Stimulated activated memory B cell treated with anti-CD40 and anti-IgM and Interleukin-4, amounts not matched to agents 10 μg/mL and 1 μg/mL and 100 μg/mL, for 72 hours (primary cell): ENCODE data around the gene TP53BP2.
"Not testable (repeated sequence)": the region's sequence is repeated elsewhere in the genome, so short reads cannot be mapped to it uniquely, and the experiment has no call there.

ENCODE experiments used
- ATAC-seq: fragments of 150-1000 bp; cut with Tn5 transposase; 2 replicates; pipeline ENCODE4 v1.10.0; 2021
- H3K27ac Mint-ChIP-seq: one replicate; pipeline ENCODE4 v1.8.0; 2022; ENCODE audit warnings: mild to moderate bottlenecking, mixed read lengths
- H3K27me3 Mint-ChIP-seq: one replicate; pipeline ENCODE4 v1.8.0; 2022; ENCODE audit warnings: mixed read lengths
- H3K36me3 Mint-ChIP-seq: one replicate; pipeline ENCODE4 v1.8.0; 2022; ENCODE audit warnings: mixed read lengths
- H3K4me1 Mint-ChIP-seq: one replicate; pipeline ENCODE4 v1.8.0; 2022; ENCODE audit warnings: mixed read lengths
- H3K4me3 Mint-ChIP-seq: one replicate; pipeline ENCODE4 v1.8.0; 2022; ENCODE audit warnings: mild to moderate bottlenecking, moderate library complexity, mixed read lengths
- H3K9me3 Mint-ChIP-seq: one replicate; pipeline ENCODE4 v1.8.0; 2022; ENCODE audit warnings: mixed read lengths

The TP53BP2 gene

DNA sequence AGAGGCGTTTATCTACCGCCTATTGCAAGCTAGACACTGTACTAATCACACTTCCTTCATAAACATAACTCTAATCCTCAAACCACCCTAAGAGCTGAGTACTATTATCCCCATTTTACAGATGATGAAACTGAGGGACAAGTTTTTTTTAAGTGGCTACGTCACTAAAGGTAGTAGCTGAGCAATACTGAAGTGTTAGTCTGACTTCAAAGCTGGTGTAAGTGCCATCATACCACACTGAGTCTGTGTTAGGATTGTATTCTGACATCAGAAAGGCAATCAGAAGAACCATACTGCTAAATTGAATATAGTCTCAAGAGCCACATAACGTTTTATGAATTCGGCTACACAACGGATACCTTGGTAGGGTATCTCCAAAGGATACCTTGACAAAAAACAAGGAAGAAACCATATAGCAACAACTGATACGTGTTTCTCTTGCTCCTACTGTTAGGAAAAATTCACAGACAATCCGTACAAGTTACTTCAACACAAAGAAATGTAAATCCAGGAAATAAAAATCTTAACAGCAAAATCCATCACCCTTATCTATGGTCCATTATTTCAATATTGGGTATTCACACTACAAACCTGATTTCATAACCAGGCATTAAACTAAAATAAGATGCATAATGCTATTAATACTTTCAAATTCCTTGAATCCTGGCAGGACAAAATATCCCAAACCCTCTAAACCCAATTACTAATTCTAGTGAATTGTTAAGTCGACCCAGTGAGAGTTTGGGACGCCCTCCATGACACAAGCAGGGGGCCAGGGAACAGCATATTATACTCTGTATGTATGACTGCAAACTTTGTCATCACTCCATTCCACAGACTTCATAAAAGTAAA is 1.6 kb downstream of the TP53BP2 start:
- H3K4me1 Mint-ChIP-seq = peaks cover 50% of the 10 kb centered on the region
- H3K4me3 Mint-ChIP-seq = peak overlapping the region; percentile 93
- ATAC-seq = no peak
- no peaks in the 10 kb centered on the region for H3K36me3 Mint-ChIP-seq
- peak overlapping the region; percentile 98 for H3K27ac Mint-ChIP-seq
- H3K9me3 Mint-ChIP-seq = no peaks in the 10 kb centered on the region
- no peaks in the 10 kb centered on the region for H3K27me3 Mint-ChIP-seq

DNA sequence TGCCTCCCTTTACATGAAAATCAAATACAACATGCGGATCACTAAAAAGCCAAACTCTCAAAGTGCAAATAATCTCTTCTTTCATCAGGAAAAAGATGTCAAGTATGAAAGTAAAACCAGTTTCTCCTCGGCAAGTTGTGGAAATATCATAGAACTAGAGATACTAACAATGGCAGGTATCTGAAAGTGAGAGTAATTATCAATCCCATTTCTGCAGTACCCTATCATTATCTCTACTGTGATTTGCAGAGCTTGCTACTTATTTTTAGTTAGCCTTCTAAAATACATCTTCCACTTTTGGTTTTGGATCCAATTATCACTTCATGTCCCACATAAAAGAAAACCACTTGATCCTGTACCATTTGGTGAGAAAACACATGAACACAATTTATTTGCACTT is 3.0 kb downstream of the TP53BP2 start:
- peak overlapping the region; percentile 9 for H3K4me3 Mint-ChIP-seq
- H3K36me3 Mint-ChIP-seq = no peaks in the 10 kb centered on the region
- H3K4me1 Mint-ChIP-seq = peaks cover 61% of the 10 kb centered on the region
- no peak overlapping the region for H3K27ac Mint-ChIP-seq
- no peak for ATAC-seq
- no peaks in the 10 kb centered on the region for H3K27me3 Mint-ChIP-seq
- no peaks in the 10 kb centered on the region for H3K9me3 Mint-ChIP-seq

DNA sequence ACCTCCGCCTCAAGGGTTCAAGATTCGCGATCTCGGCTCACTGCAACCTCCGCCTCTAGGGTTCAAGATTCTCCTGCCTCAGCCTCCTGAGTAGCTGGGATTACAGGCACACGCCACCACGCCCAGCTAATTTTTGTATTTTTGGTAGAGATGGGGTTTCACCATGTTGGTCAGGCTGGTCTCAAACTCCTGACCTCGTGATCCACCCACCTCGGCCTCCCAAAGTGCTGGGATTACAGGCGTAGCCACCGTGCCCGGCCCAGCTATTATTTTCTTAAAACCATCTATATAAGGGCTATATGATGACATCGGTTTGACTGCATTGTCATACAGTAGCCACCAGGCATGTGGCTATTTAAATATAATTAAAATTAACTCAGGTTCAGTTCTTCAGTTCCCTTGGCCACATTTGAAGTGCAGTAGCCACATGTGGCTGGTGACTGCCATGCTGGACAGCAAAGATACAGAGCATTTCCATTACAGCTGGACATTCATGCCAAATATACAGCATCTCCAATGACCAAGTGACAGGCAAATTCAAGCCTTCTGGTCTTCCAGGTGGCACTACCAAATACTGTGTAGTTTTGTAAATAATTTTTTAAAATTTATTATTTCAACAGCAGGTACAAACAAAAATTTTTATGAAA is 3.6 kb downstream of the TP53BP2 start:
- not testable (repeated sequence) for ATAC-seq, H3K9me3 Mint-ChIP-seq, H3K36me3 Mint-ChIP-seq, H3K27me3 Mint-ChIP-seq, H3K27ac Mint-ChIP-seq, H3K4me3 Mint-ChIP-seq
- H3K4me1 Mint-ChIP-seq = peaks cover 60% of the 10 kb centered on the region

DNA sequence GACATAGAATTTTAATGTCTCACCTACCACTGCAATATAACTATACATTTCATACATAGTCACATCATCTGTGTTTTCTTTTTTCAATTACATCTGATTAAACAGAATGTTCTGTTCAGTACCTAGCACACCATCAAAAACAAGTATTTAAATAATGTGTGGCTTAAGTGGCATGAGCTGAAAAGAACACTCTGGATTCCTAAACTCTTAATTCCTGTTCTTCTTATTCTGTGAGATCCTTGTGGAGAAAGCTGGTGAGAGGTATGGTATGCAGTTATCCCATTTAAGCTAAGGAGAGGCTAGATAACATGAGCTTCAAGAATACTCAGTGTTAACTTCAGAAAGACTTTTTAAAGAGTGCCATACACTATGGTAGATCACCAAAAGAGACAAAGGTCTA is 5.5 kb downstream of the TP53BP2 start:
- H3K4me1 Mint-ChIP-seq = peaks cover 52% of the 10 kb centered on the region
- no peak overlapping the region for H3K27ac Mint-ChIP-seq
- H3K36me3 Mint-ChIP-seq = no peaks in the 10 kb centered on the region
- no peak for ATAC-seq
- no peaks in the 10 kb centered on the region for H3K27me3 Mint-ChIP-seq
- H3K9me3 Mint-ChIP-seq = no peaks in the 10 kb centered on the region
- no peak overlapping the region for H3K4me3 Mint-ChIP-seq

DNA sequence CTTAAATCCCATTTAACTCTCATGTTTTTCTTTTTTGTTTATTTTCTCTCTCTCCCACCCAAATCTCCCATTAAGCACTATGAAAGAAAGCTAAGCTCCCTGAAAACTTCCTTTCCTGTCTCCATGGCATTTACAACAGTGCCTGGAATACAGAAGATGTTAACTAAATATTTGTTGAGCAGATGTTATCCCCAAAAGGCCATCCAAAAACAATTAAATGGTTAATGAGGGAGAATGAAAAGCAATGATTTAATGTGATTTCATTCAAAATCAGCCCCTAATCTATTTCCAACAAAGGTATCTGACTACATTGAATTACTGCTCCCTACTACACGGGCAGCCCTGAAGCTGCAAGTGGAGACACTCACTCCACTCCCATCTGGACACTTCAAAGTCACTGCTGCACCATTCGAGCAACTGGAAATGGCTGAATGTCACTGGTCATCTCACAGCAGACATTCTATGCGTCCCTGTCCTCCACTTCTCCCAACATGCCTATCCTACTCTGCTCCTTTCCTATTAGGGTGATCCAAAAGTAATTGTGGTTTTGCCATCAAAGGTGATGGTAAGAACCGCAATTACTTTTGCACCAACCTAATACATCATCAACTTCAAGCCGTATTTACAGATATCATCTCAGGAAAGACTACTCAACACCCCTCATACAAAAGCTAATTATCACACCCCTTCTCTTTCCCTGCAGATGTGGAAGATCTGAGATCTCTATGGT is 7.5 kb downstream of the TP53BP2 start:
- Mint-ChIP-seq H3K4me3 (no peak overlapping the region), H3K27ac (peak overlapping the region; percentile 12)

DNA sequence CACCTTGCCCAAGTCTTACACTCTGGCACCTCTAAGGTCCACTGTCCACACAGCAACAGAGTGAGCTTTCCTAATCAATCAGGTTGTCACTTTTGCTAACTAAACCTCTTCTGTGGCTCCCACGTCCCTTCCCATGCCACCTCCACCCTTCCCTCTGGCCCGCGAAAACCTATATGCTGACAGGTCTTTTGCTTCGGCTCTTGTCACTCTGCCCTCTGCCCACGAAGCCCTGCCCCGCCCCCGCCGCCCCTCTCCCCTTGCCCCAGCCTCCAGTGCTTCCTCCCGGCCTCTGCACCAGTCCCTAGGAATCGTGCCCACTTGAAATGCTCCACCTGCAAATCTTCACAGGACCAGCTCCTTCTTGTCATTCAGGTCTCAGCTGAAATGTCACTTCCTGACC is 8.1 kb downstream of the TP53BP2 start:
- Mint-ChIP-seq H3K36me3 (no peaks in the 10 kb centered on the region), H3K4me1 (peaks cover 31% of the 10 kb centered on the region), H3K27me3 (no peaks in the 10 kb centered on the region), H3K4me3 (no peak overlapping the region), H3K9me3 (no peaks in the 10 kb centered on the region), H3K27ac (peak overlapping the region; percentile 12)
- ATAC-seq = no peak

More for the DNA sequence above, 7.5 kb downstream of the TP53BP2 start:
- H3K9me3 Mint-ChIP-seq = no peaks in the 10 kb centered on the region
- no peak for ATAC-seq
- H3K36me3 Mint-ChIP-seq = no peaks in the 10 kb centered on the region
- H3K27me3 Mint-ChIP-seq = no peaks in the 10 kb centered on the region
- peaks cover 37% of the 10 kb centered on the region for H3K4me1 Mint-ChIP-seq

DNA sequence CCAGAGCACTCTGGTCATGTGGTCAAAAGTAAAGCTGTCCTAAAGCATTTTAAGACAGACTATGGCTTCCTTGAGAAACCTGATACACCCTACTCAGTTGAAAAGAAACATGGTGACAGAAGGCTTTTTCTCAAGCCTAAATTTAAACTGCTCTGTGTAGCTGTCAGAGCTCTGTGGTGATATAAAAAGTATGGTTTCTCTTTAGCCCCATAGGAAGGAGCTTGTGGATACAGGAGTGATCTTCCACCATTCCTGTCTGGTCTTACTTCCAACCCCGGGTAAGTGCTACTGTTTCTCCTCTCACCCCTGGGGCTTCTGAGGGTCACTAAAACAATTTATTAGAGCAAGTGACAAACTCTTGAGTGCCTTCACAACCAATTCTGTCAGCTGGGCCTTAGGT is 8.5 kb downstream of the TP53BP2 start:
- no peak for ATAC-seq
- no peaks in the 10 kb centered on the region for H3K9me3 Mint-ChIP-seq
- peaks cover 29% of the 10 kb centered on the region for H3K4me1 Mint-ChIP-seq
- H3K27ac Mint-ChIP-seq = peak overlapping the region; percentile 12
- H3K27me3 Mint-ChIP-seq = no peaks in the 10 kb centered on the region
- no peak overlapping the region for H3K4me3 Mint-ChIP-seq
- no peaks in the 10 kb centered on the region for H3K36me3 Mint-ChIP-seq

DNA sequence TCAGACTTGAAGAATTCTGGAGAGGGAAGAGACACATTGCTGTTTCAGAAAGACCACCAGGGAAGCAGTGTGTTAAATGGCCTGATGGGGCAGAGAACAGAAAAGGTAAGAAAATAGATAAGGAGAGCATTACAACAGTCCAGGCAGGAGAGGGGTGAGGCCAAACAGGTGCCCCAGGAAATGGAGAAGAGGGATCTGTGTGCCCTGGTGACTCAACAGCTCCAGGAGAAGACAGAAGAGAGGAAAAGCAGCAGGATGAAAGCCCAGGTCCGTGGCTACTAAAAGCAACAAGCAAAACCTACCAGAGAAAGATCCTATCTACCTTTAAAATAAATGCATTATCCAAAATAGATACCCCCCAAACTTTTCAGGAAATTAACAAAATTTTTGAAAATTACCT is 9.2 kb downstream of the TP53BP2 start:
- Mint-ChIP-seq H3K9me3 (no peaks in the 10 kb centered on the region), H3K4me1 (peaks cover 29% of the 10 kb centered on the region), H3K4me3 (no peak overlapping the region), H3K27ac (no peak overlapping the region), H3K27me3 (no peaks in the 10 kb centered on the region), H3K36me3 (no peaks in the 10 kb centered on the region)
- ATAC-seq = no peak

DNA sequence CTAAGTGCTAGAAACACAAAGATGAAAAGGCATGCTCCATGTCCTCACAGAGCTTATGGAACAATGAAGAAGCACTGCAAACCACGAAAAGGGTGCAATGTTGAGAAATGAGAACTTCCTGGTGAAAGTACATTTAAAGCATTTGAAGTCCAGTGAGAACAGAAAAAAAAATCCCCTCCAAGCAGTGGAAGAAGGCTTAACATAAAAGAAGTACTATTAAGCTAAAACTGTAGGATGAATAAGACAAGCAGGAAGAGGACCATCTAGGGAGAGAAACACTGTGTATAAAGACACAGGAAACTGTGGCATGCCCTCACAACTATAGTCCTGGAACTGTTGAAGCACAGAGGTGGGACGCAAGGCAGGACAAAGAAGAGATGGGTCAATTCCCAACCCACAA is 10.0 kb downstream of the TP53BP2 start:
- Mint-ChIP-seq H3K4me1 (peaks cover 28% of the 10 kb centered on the region), H3K27me3 (no peaks in the 10 kb centered on the region), H3K36me3 (no peaks in the 10 kb centered on the region), H3K4me3 (no peak overlapping the region), H3K9me3 (no peaks in the 10 kb centered on the region), H3K27ac (no peak overlapping the region)
- no peak for ATAC-seq

DNA sequence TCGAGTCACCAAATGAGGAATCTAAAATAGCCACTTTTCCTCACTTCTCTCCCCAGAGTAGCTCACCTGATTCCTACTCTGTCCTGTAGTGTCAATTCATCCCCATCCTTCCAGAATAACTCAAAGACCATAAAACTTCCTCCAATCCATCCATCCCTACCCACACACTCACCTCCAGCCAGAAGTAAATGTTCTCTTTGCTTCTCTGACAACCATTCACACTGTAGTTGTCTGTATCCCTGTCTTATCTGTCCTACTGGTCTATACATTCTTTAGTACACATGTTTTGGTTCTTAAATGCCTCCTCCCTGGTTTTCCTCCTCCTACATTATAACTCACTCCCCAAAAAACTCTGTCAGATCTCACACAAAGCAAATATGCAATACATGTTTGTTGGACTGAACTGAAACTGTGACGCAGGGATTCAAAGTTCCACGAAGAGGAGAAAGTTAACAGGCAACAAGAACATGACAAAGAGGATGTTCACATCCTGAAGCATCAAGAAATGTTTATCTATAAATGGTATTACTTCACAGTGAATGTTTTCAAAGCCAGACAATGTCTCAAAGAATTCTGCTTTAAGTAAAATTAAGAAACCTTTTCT is 11.0 kb downstream of the TP53BP2 start:
- no peak overlapping the region for H3K27ac Mint-ChIP-seq
- no peak overlapping the region for H3K4me3 Mint-ChIP-seq
- no peak for ATAC-seq
- H3K9me3 Mint-ChIP-seq = no peaks in the 10 kb centered on the region
- H3K4me1 Mint-ChIP-seq = peaks cover 22% of the 10 kb centered on the region
- H3K36me3 Mint-ChIP-seq = peaks cover 2% of the 10 kb centered on the region
- no peaks in the 10 kb centered on the region for H3K27me3 Mint-ChIP-seq

DNA sequence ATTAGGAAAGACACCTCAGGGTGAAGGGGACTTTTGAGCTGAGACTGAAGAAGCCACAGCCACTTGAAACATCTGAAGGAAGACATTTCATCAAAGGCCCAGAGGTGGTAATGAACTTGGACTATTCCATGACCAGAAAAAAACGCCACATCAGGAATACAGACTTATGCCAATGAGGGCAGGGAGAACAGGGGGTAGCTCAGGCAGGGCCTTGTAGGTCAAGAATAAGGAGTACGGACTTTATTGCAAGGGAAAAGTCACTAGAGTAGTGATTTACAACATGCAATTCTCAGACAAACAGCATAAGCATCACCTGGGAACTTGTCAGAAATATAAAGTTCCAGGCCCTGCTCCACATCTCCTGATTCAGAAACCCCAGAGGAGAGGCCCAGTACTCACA is 11.8 kb downstream of the TP53BP2 start:
- ATAC-seq = no peak
- Mint-ChIP-seq H3K36me3 (peaks cover 4% of the 10 kb centered on the region), H3K9me3 (no peaks in the 10 kb centered on the region), H3K27ac (no peak overlapping the region), H3K4me3 (no peak overlapping the region), H3K27me3 (no peaks in the 10 kb centered on the region), H3K4me1 (peaks cover 23% of the 10 kb centered on the region)

DNA sequence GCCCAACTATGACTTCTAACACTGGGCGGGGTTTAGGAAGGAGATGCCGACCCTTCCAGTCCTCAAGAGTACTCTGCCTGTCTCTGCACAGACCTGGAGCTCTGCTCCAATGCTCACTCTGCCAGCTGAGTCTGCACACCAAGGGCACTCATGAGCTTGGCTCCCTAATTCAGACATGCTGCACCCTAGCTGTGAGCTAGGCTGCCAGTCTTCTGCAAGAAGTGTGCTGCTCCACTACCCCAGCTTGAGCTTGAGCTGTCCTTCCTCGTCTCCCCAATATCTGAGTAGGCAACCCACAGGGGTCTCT is 13.2 kb downstream of the TP53BP2 start:
- ATAC-seq = peak; percentile 80
- H3K36me3 Mint-ChIP-seq = peaks cover 10% of the 10 kb centered on the region
- peaks cover 16% of the 10 kb centered on the region for H3K4me1 Mint-ChIP-seq

DNA sequence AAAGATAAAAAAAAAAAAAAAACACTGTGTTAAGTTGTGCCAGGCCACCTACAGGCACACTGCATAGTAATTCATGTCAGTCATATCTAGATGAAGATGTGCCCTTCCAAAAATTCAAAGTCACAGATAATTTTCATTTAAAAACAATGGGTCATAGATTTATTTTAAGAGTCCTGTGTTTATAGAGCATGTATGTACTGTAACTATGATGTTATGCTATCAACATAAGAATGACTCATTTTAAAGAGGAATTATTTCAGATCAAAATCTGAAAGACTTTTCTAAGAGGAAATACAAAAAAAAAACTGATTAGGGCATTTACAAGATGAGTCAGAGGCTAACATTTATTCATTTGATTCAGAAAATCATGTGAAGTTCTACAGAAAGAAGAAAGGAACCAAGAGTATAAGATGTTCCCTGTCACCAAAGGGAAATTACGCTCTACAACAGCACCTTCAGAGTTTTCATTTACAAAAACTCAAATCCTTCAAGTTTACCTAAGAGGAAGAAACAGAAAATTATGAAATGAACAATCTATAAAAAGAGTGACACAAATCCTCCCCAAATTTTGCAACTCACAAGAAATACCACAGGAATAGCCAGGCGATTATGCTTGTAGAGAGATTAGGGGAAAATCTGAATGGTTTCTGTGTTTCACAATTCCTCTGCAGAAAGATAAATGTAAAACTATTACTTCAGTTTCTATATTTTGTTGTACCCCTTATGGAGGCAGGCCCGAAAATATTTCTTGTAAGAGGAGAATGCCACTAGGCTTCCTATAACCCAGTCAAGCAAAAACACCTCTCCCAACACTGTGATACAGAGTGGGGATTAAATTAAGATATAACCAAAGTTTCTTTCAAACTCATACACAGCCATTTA is 13.8 kb downstream of the TP53BP2 start:
- ATAC-seq = peak; percentile 85
- Mint-ChIP-seq H3K36me3 (peaks cover 16% of the 10 kb centered on the region), H3K27ac (no peak overlapping the region), H3K9me3 (no peaks in the 10 kb centered on the region), H3K27me3 (no peaks in the 10 kb centered on the region), H3K4me3 (peak overlapping the region; percentile 71), H3K4me1 (peaks cover 20% of the 10 kb centered on the region)

More for the DNA sequence above, 13.2 kb downstream of the TP53BP2 start:
- Mint-ChIP-seq H3K4me3 (peak overlapping the region; percentile 71), H3K27me3 (no peaks in the 10 kb centered on the region), H3K9me3 (no peaks in the 10 kb centered on the region), H3K27ac (no peak overlapping the region)

DNA sequence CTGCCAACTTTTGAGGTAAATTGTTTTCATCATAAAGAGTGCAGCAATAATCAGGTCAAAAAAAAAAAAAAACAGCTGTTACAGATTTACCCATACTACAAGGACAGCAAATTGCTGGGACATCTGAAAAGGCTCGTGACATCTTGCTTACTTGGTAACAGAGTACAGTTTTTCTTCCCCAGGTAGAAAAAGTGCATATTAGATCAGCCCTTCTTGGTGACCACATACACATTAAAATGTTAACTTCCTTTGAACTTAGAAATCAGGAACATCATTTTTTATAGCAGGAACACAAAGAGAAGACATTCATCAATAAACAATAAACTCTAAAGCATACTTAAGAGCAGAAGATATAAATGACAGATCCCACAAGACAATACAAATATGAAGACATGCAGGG is 16.1 kb downstream of the TP53BP2 start:
- no peak overlapping the region for H3K4me3 Mint-ChIP-seq
- ATAC-seq = no peak
- H3K27ac Mint-ChIP-seq = no peak overlapping the region
- H3K4me1 Mint-ChIP-seq = peaks cover 43% of the 10 kb centered on the region
- H3K9me3 Mint-ChIP-seq = no peaks in the 10 kb centered on the region
- H3K36me3 Mint-ChIP-seq = peaks cover 20% of the 10 kb centered on the region
- no peaks in the 10 kb centered on the region for H3K27me3 Mint-ChIP-seq
